Measurements from ENCODE around the gene ZBTB34. TPM values are rescaled to one million over a fixed set of nuclear protein-coding genes. Genes with fewer than 3 reads are reported as not detected.

ZBTB34 gene
- total and polyA plus RNA-seq, 4 experiments from 2014 or later, result 0.35 to 10.1 (median 5.2) TPM

- Mint-ChIP-seq H3K27me3 (no peaks in the 10 kb centered on the region), H3K9me3 (peaks cover 0 to 2% (median 0%) of the 10 kb centered on the region in 8 donors), H3K4me1 (peaks cover 0 to 2% (median 0%) of the 10 kb centered on the region in 4 donors), H3K27ac (peak overlapping the region in 1 of 7 donors; percentile 65), H3K36me3 (no peaks in the 10 kb centered on the region), H3K4me3 (no peak overlapping the region)
- POLR2A ChIA-PET (ENCODE audit: partially characterized antibody), result no interaction called here
- Histone ChIP-seq H3K4me3 (ENCODE audit: low read length in 2 of 2) (no peak overlapping the region), H3K4me1 (ENCODE audit: insufficient read depth, low read length) (no peaks in the 10 kb centered on the region), H3K27me3 (ENCODE audit: insufficient read depth, low read length) (no peaks in the 10 kb centered on the region), H3K27ac (ENCODE audit: low read depth, low read length) (no peak overlapping the region), H3K36me3 (ENCODE audit: insufficient read depth, low read length) (no peaks in the 10 kb centered on the region), H3K9me3 (ENCODE audit: control insufficient read depth in 1 of 2, low read length in 2 of 2) (no peaks in the 10 kb centered on the region)
- DNase-seq, result no peak
- CTCF ChIA-PET (ENCODE audit: partially characterized antibody), result no interaction called here
- intact Hi-C loops (cut with micrococcal nuclease), result no loop called here
Measured at GRCh38 chr9:126934441-126934840, 74.0 kb downstream of the ZBTB34 start.

Other genes with a start within 250 kb of the ZBTB34 start
- gene LMX1B, start 246.7 kb upstream of the ZBTB34 start, total RNA-seq, result not detected
- not detected for gene LMX1B, start 246.7 kb upstream of the ZBTB34 start, polyA plus RNA-seq
- gene ZBTB43, start 55.6 kb upstream of the ZBTB34 start, total RNA-seq, result 10 to 100 TPM; 19.9 to 22.7 TPM
- 10 to 100 TPM in 1 of 2 donors, 1 to 10 TPM in 1; 8.2 to 11.4 TPM for gene ZBTB43, start 55.6 kb upstream of the ZBTB34 start, polyA plus RNA-seq
- gene RALGPS1, start 54.1 kb downstream of the ZBTB34 start, total RNA-seq, result 10 to 100 TPM in 1 of 2 experiments, 1 to 10 TPM in 1; 9.8 to 10.3 TPM
- 1 to 10 TPM in 1 of 2 donors, under 1 TPM in 1; 0.84 to 1.9 TPM for gene RALGPS1, start 54.1 kb downstream of the ZBTB34 start, polyA plus RNA-seq

All from CD4-positive, alpha-beta memory T cell (primary cell).